ENCODE measurements around the gene CCT7. TPM values are rescaled to one million over a fixed set of nuclear protein-coding genes. Genes with fewer than 3 reads are reported as not detected.
A peak's percentile ranks its signal among the peaks of the same experiment; 100 is the strongest.

CCT7 gene
- total and polyA plus RNA-seq, 10 of the 15 experiments (the other 5 are each of a cell fraction or from before 2014, with no cell fraction given): 206 to 598 (median 486) TPM

- Histone ChIP-seq H3K27ac (ENCODE audit: control insufficient read depth, insufficient read depth) (peak within 1 kb of the TSS; percentile 72), H4K20me1 (ENCODE audit: control insufficient read depth, insufficient read depth) (no peaks in the 10 kb centered on the region), H3K27me3 (replicated peaks in 1 of 2; ENCODE audit: control insufficient read depth in 2 of 2, insufficient read depth in 2 of 2, low read length in 1 of 2) (no peaks in the 10 kb centered on the region), H3K4me3 (peak within 1 kb of the TSS; percentile 83), H3K79me2 (ENCODE audit: control insufficient read depth, insufficient read depth, low read length) (peaks cover 16% of the 10 kb centered on the region), H3K4me1 (ENCODE audit: control insufficient read depth, insufficient read depth, low read length) (peaks cover 8% of the 10 kb centered on the region), H3K4me2 (ENCODE audit: control insufficient read depth, insufficient read depth) (peak within 1 kb of the TSS; percentile 84), H3K9ac (ENCODE audit: control insufficient read depth, insufficient read depth, low read length) (peak within 1 kb of the TSS; percentile 85), H3K36me3 (ENCODE audit: control insufficient read depth in 2 of 2, insufficient read depth in 2 of 2, low read length in 1 of 2) (no peaks in the 10 kb centered on the region), H3K9me3 (replicated peaks; ENCODE audit: control insufficient read depth, insufficient read depth, low read length) (no peaks in the 10 kb centered on the region), H2AFZ (ENCODE audit: control insufficient read depth, low read depth, low read length) (peak within 1 kb of the TSS; percentile 80)
- SMC1A ChIA-PET (ENCODE audit: uncharacterized antibody, unreplicated experiment): interaction anchor here (1.2 to 2.6 kb wide), 4 partner anchors 18 to 75 kb away, joined by 3 to 24 read pairs (median 12); partner anchors contain the start of genes CCT7 and PRADC1
- in situ Hi-C loops (cut with MboI): no loop called here
- ATAC-seq (peak; percentile 94), FAIRE-seq (peak; percentile 95), DNase-seq (ENCODE audit: low read depth, low spot score) (peak; percentile 53)
- RAD21 ChIA-PET (ENCODE audit: unreplicated experiment): interaction anchor here (0.9 to 2.8 kb wide), 5 partner anchors 19 to 319 kb away, joined by 3 to 28 read pairs (median 4); partner anchors contain the start of genes CCT7 and PRADC1
- intact Hi-C loops (cut with micrococcal nuclease; ENCODE audit: unreplicated experiment): loop anchor here (1.0 kb wide), 1 partner anchor 20 kb away; the partner anchor contains the start of gene CCT7
- under 1% methylated on average over 63 of the region's 64 CpGs for WGBS (ENCODE audit: insufficient coverage, insufficient replicate concordance, low lambda C conversion rate, missing lambda C conversion rate)
- CTCF ChIA-PET: interaction anchor here (0.7 to 4.3 kb wide), 13 partner anchors 9 to 320 kb away, joined by 3 to 79 read pairs (median 12); partner anchors contain the start of genes CCT7, NOTO and PRADC1
- POLR2A ChIA-PET: interaction anchor here (0.8 to 2.6 kb wide), 6 partner anchors 10 to 327 kb away, joined by 3 to 14 read pairs (median 4); partner anchors contain the start of genes CCT7, PRADC1 and SPR
- TSS peak; percentile 72 for BruUV-seq (replicated peaks)
- TF ChIP-seq ATF3 (IDR thresholded peaks at IDR 0.05; ENCODE audit: borderline replicate concordance, extremely low read depth, low read depth, low read length) (no peak), GATAD2B (conservative IDR thresholded peaks at IDR 0.05; ENCODE audit: low read depth) (peak; percentile 88), SMARCA5 (IDR thresholded peaks at IDR 0.05) (no peak; the same call in 1 of the 2 replicates), HDGF (IDR thresholded peaks at IDR 0.05) (no peak), STAT1 (conservative IDR thresholded peaks at IDR 0.05) (no peak), TCF12 (IDR thresholded peaks at IDR 0.05; ENCODE audit: low read depth, low read length) (no peak), POLR2AphosphoS2 (IDR thresholded peaks at IDR 0.05; ENCODE audit: low read depth, low read length) (no peak), ATF2 (IDR thresholded peaks at IDR 0.05; ENCODE audit: low read length) (no peak), NKRF (conservative IDR thresholded peaks at IDR 0.05) (peak; percentile 99), E2F4 (IDR thresholded peaks at IDR 0.05; ENCODE audit: low read depth, low read length) (no peak), IRF3 (IDR thresholded peaks at IDR 0.05) (no peak), SKIL (IDR thresholded peaks at IDR 0.05; ENCODE audit: low read depth, poor library complexity, severe bottlenecking) (no peak), IKZF1 (conservative IDR thresholded peaks at IDR 0.05) (peak; percentile 87), NBN (IDR thresholded peaks at IDR 0.05) (no peak)
Observed at GRCh38 chr2:73214120-73215035, 19.7 kb upstream of the CCT7 start, which contains the start of gene SMYD5. Gene SMYD5 (plus strand): TSS chr2:73214245. CDS start chr2:73214267, 22 bp downstream.
